HG03378 (cell line): ENCODE data around the gene CAMSAP1.

Experiments used
- ATAC-seq: cut with Tn5 transposase; IDR thresholded peaks from one replicate; pipeline ENCODE4 v1.9.1; 2021; ENCODE audit warnings: mild to moderate bottlenecking, moderate library complexity; ENCODE audit not compliant: unreplicated experiment

CAMSAP1 gene

DNA sequence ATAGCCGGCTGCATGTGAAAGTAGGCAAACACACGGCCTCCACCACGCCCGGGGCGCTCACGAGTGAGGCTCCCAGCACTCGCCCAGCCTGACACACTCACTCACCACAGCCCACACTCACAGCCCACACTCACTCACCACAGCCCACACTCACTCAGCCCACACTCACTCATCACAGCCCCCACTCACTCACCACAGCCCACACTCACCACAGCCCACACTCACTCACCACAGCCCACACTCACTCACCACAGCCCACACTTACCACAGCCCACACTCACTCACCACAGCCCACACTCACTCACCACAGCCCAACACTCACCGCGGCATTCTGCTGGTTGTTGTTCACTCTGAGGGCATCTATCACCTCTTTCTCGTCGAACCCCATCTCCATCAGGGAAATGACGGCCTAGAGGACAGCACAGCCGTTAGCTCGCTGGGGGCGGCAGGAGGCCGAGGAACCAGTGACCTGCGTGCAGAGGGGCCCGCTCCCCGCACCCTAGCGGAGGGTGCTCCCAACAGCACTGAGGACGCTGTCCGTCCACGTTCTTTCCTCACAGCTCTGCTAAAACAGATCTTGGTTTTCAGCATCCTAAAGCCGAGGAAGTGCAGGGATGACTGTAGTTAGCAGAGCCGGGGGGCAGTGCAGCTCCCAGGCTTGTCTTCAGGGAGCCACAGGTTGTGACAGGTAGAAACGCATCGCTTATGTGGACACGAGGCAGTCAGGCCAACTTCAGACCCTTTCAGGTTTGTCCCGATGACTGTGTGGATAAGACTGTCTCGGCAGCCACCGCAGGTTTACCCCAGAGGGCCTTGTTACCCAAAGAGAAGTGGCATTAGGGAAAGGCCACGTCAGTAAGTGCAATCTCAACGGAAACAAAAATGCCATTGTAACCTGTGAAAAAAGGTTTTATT is 32.3 kb upstream of the CAMSAP1 start:
- no peak for ATAC-seq

DNA sequence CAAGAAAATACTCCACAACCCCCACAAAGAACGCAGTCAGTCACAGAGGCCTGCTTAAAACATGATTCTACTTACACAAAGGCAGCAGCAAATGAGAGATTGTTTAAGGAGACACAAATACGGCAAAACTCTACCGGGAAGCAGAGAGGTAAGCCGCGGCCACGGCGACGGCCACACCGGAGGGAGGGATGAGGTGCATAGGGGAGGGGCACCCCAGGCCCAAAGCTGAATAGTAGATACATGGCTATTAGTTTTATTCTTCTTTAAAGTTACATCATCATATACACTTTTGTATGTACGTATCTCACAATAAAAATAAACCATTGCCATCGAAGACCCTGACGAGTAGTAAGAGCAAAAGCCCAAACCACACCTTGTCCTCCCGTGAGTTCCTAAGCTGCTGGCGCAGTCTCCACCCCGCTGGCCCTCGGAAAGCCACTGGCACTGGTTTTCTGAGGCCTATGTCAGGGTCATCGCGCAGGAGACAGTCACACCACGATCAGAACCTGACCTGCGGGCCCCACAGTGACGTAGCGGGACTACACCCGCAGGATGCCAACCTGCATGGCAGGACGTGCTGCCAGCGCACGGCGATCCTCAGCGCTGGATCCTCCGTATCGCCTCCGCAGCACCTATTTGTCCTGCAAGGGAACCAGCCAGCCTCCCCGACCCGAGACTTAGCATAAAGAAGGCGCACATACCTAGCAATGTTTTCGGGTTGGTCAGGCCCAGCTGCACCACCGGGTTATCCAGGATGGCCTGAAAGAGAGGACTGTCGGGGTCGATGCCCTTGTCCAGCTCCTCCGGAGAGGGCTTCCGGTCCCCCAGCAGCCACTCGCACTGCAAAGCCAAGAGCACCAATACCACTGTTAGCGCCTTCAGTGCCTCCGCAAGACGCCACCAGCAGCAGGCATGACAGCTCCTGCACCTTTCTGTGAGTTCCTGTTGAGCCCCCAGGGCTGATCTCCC is 30.5 kb upstream of the CAMSAP1 start:
- ATAC-seq = no peak

DNA sequence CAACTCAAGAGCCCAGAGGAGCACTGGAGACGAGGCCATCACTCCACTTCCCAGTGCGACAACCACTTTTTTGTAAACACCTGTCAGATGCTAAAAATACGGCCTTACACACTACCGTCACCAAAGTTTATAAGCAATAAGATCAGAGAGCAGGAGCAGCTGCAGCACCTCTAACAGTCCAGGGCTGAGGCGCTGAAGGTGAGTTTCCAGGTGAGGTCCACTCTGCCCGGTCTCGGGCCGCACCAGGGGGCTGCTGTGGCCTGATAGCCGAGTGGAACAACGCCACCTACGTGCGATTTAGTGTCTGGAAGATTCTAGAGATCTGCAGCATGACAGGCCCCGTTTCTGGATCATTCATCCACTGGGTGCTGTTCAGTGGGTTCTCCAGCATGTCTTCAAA is 25.8 kb upstream of the CAMSAP1 start:
- ATAC-seq = no peak

DNA sequence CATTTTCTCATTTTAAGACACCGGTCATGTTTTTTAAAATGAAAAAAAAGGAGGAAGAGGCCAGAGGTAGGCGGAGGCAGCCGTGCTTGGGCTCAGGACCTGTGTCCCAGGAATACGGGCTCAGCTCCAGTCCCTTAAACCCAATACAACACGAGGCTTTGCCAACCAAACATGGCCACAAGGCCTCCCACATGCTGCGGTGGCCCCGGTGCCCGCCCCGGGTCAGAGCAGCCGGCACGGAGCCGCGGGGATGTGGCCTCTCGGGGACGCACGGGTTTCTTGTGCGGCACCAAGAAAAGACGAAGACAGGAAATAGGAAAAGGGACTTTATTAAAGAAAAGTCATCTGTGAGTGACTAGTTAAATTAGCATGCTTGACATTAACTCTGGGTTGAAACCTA is 25.3 kb upstream of the CAMSAP1 start:
- ATAC-seq = no peak

DNA sequence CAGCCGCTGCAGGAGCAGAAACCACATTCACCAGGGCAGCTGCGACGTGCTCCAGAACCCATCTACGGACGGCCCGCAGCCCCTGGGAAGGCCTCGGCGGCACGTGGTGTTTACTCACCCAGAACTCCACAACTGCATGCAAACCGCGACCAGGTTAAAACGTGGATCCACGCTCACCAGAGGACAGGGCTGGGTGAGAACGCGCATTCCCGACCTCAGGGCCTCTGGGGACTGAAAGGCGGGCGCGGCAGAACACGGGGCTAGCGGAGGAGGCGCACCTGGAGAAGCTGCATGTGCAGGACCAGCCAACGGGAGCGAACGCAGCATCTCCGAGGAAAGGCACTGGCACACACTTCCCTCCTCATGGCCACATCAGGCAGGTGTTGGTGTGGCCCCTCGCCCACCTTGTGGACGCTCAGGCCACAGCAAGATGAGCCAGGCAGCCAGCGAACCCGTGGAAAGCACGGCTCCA is 24.0 kb upstream of the CAMSAP1 start:
- no peak for ATAC-seq

DNA sequence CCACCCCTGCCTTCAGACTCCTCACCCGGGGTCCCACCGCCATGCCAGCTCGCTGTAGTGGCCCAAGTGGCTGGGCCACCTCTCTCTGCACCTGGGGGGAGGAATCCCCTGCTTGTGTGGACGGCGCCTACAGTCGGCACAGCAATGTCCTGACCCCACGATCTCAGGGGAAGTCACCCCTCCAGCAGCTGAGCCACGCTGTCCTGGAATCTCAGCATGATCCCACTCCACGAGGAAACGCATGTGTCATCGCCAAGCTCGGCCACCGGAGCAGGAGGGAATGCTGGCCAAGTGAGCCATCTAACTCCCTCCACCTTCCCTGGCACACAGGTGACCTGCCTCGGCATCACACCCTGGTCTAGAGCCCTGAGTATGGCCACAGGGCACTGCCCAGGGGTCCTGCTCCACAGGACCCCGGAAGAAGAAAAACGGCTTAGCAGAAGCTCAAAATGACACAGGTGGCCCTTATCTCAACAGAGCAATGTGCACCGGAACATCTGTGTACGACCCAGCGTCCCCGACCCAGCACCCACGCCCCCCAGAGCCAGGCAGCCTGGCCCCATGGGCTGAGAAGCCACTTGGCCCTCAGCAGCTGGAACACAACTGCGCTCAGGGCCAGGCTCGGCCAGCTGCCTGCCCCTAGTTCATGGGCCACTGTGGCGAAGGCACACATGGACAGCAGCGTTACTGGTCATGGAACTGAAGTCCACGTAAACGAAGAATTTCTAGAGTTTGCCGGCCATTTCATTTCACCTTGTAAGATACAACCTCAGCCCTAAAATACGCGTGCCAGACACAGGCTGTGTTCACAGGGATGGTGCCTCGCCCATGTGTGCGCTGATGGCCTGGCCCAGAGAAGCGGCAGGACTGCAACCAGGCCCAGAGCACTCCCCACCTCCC is 23.4 kb upstream of the CAMSAP1 start:
- ATAC-seq = no peak

DNA sequence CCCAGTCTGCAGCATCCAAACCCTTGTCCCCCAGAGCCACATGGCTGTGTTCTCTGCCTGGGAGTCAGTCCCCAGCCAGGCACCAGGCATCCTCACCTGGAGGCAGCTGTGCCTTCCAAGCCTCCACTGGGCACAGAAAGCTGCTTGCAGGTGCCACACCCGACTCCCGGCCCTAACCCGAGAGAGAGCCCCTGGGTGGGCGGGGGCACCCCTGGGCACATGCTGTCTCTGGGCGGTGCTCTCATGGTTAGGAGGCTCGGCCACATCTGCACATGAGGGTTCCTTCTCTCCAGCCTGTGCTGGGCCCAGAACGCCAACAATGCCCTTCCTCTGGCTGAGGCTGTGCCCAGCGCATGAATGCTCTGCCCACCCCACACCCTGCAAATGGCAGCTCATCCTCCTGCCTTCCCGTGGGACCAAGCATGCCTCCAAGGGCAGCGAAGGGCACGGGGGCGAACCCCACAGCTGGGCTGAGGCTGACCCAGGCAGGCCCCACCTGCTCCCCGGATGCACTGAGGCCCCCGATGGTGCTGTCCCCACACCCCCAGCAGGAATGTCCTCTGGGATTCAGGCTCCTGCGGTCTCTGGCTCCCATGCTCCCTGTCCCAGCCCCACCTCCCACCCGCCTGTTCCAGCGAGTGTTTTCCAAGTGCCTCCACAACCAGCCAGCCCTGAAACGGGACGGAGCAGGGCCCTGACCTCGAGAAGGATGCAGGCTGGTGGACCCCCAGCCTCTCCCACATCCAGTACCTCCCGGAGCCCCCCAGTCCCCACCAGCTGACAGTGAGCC is 22.5 kb upstream of the CAMSAP1 start:
- no peak for ATAC-seq

DNA sequence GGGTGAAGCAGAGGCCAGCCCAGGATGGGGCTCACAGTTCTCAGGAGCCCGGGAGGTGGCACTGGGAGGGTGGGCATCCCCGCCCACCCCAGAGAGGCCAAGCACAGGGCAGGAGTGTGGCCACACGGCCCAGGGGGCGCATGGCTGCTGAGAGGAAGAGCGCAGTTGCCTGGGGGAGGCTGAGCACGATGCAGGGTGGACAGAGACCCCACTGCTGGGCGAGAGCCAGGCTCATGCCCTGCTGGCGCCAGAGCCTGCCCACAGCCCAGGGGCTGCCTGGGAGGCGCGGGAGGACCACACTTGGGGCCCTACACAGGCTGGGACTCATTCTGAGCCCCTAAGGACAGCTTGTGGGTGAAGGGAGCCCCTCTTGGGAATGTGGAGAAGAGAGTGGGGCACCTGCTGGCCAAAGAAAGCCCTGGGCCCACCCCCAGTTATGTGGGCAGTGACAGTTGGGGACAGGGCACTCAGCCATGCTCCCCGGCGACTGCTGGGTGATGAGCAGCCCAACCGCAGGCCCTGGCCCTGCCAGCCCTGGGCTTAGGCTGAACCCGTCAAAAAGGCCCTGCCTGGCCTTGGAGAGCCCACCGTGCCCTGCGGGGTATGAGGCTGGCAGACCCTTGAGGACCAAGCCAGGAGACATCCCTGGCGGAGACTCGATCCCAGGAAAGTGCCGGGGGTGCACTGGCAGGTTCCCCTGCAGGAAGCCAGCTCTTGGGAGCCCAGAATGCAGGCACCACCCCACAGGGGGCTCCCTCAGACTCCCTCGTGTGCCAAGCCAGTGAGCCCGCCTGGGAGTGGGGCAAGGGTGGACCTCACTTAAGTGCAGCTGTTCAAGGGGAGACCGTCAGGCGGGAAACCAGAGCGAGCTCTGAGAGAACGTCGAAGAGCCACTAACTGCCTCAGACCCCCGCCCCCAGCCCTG is 21.6 kb upstream of the CAMSAP1 start:
- ATAC-seq = no peak

DNA sequence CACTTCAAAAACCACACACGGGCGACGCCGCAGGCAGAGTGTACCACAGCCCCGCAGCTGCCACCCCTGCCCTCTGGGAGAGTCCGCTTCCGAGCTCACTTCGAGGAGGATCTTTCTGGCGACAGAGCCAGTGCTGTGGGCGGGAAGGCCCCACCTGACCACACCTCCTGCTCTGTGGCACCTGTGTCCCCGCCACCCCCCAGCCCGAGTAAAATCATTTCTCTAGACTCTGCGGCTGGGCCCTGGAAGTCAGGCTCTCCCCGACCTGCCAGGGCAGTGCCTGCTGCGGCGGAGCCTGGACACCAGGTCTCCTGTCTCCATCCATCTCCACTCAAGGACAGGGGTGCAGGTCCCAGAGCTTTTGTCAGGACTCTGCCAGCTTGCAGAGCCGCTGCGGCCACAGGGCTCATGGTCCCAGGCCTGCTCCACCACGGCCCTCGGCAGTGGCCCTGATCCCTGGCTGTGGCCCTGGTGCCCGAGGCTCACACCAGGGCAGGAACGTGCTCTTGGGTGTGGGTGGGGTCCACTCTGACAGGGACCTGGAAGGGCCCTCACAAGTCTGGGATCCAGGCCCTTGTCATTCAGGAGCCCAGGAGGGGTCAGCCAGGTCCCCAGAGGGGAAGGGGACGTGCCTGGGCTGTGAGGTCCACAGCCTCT is 20.9 kb upstream of the CAMSAP1 start:
- no peak for ATAC-seq

GRCh38 chr9:135927195-135928013 is 20.1 kb upstream of the CAMSAP1 start:
- no peak for ATAC-seq

DNA sequence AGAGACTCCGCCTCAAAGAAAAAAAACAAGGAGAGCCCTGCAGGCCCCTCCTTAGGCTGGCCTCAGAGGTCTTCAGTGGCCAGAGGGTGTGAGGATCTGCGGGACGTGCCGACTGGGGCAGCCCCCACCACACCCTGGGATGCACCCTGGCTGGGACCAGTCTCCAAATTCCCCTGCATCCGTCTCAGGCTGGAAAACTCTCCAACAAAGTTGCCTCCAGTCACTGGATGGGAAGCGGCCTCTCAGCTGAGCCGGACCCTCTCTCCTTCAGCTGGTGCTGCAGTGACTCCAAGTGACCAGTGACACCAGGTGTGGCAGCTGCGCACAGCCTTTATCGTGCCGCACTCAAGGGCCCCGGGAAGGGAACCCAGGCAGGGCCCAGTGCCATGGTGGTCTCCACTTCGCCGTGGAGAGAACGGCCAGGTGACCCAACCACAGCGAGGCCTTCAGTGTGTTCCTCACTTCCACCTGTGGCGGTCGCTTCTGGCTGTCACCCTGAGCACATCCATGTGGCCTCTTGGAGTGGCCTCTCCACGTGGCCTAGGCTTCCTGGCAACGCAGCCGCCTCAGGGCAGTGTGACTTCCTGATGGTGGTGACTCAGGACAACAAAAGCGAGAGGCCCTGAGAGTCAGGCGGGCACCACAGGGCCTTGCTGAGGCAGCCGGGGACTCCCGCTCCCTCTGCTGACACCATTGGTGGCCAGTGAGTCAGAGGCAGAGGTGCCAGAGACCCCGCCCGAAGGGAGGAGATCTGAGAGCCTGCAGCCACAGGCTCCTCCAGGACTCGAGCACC is 19.3 kb upstream of the CAMSAP1 start:
- no peak for ATAC-seq

DNA sequence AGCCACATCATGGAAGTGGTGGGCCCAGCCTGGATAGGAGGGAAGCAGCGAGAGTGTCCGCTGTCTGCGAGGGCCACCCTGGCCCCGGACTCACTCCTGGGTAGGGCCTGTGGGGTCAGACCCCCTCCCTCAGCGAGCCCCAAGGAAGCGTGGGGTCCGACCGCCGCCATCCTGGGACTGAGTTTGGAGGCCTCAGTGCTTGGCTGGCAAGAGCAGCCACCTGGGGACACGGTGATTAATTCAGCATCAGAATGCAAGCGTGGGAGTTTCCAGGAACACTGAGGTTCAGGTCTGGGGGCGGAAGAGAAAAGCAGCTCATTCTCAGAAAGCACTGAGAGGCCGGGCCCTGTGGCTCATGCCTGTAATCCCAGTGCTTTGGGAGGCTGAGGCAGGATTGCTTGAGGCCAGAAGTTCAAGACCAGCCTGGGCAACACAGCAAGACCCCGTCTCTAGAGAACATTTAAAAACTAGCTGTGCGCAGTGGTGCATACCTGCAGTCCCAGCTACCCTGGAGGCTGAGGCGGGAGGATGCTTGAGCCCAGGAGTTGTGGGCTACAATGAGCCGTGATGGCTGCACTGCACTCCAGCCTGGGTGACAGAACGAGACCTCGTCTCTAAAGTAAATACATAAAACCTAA is 18.3 kb upstream of the CAMSAP1 start:
- ATAC-seq = no peak

- no peak for ATAC-seq
Observed at GRCh38 chr9:135924628-135925338, 17.4 kb upstream of the CAMSAP1 start.

- ATAC-seq = no peak
Observed at GRCh38 chr9:135923508-135923907, 16.2 kb upstream of the CAMSAP1 start.

GRCh38 chr9:135921749-135922310 is 14.5 kb upstream of the CAMSAP1 start:
- no peak for ATAC-seq
